GM19328 (cell line): ENCODE data around the gene SIT1.
"Not testable (repeated sequence)": the region's sequence is repeated elsewhere in the genome, so short reads cannot be mapped to it uniquely, and the experiment has no call there.

ENCODE experiments used
- ATAC-seq: cut with Tn5 transposase; IDR thresholded peaks from one replicate; pipeline ENCODE4 v1.9.1; 2021; ENCODE audit warnings: mild to moderate bottlenecking, moderate library complexity; ENCODE audit not compliant: unreplicated experiment

SIT1 gene

DNA sequence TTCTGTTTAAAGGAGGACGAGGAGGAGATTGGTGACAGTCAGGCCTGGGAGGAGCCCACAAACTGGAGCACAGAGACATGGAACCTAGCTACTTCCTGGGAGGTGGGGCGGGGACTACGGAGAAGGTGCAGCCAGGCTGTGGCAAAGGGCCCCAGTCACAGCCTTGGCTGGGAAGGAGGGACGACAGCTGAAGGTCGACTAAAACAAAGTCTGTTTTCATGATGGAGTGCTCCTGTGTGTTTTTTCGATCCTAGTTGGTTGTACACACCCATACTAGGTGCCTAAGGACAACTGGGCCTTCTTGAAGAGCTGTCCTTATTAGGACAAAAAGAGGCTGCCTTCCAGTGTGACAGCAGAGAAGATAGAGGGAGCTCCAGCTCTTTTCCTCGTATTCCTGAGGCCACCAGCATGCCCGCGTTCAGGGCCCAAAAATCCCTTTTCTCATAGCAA is 10.3 kb upstream of the SIT1 start:
- ATAC-seq: no peak

DNA sequence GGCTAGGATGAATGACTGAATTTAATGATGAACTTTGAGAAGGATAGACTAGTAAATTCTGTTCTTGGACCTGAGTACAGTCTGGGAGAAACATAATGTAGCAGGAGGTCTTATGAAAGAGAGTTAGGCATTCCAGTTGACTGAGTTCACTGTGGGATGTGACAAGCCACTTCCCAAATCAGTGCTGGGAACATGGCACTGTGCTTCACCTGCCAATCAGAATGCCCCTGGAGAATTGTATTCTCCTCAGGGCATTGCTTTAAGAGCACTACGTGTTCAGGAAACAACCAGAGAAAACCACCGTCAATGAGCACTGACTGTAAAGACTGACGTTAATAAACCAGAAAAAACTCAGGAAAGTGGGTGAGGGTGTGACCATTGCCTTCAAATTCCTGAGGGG is 8.6 kb upstream of the SIT1 start:
- no peak for ATAC-seq

DNA sequence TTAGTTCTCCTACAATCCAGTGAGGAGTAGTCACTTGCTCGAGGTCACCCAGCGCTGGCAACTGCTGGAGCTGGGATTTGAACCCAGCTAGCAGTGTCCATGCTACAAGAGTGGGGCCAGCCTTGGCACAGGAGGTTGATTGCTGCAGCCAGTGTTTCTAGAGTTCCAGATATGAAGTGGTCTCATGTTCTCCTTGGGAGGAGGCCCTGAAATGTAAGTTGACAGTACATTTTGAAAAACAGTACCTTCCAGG is 8.2 kb upstream of the SIT1 start:
- ATAC-seq: no peak

DNA sequence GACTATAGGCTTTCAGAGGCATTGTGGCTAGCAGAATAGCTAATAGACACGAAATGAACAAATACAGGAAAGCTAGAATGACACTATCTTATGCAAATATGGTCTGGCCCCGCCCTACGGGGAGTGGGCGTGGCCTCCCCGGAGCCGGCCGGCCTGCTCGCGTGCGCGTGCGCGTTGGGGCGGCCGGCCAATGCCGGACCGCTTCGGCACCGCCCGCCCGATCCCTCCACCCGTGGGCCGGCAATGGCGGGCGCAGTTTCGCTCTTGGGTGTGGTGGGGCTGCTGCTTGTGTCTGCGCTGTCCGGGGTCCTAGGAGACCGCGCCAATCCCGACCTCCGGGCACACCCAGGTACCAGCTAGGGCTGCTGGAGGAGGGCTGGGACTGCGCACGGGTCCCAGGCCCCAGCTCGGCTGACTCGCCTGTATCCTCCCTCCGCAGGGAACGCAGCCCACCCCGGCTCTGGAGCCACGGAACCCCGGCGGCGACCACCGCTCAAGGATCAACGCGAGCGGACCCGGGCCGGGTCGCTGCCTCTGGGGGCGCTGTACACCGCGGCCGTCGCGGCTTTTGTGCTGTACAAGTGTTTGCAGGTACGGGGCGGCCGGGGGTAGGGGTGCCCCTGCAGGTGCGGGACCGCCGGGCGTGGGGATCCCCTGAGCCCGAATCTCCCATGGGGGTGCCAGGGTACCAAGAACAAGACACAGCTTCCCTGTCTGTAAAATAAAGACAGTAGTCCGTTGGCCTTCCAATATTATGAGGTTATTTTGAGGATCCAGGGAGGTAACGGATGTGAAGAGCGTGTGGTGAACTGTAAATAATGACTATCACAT is 7.6 kb upstream of the SIT1 start, which contains the start of gene CCDC107:
Gene CCDC107 (plus strand): TSS at position 156 of the 831 bp plus-strand sequence. CDS start 88 bp downstream, at position 244.
- ATAC-seq: peak; percentile 61

DNA sequence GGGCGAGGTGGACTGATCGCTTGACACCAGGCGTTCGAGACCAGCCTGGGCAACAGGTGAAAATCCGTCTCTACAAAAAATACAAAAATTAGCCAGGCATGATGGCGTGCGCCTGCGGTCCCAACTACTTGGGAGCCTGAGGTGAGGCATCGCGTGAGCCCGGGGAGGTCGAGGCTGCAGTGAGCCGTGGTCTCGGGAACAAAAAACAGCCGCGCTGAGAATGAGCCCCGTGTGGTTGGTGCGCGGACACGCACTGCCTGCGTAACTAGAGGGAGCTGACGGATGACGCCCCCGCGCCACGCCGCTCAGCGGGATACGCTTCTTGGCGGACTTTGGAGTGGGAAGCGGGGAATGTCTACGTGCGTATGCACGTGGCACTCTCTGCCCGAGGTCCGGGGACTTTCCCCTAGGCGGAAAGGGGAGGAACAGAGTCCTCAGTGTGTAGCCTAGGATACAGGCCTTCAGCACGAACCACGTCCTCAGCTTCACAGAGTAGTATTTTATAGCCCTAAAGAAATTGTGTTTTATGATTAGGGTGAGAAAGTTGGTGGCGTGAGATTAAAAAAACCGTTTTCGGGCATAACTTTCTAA is 6.9 kb upstream of the SIT1 start, which contains the start of gene RMRP:
Gene RMRP (minus strand): TSS at position 474 of the 591 bp plus-strand sequence.
- ATAC-seq: peak; percentile 80

DNA sequence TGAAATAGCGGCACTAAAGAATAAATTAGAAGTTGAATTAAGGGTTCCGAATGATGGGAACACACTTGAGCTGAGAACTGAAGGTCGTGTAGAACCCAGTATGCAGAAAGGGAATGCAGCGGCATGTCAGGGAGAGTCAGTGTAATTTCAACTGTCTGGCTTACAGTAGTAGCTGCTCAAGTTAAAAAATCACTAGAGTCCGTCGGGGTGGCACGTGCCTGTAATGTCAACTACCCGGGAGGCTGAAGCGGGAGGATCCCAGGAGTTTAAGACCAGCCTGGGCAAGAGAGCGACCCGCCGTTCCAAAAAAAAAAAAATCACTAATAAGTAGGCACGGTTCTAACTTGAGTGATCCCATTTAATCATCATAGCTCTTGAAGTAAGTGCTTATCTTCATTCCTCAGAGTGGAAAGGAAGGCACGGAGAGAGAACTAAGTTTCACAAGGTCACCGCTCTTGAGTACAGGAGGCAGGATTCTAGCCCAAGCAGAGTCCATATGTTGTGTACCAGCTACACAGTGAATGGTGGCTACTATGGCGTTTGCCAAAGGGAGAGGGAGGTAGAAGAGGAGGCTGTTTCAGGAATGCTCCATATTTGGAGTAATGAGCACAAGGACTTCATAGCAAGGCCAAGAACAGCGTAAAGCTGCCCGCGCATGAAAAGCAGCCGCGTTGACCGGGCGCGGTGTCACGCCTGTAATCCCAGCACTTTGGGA is 6.3 kb upstream of the SIT1 start:
- no peak for ATAC-seq

DNA sequence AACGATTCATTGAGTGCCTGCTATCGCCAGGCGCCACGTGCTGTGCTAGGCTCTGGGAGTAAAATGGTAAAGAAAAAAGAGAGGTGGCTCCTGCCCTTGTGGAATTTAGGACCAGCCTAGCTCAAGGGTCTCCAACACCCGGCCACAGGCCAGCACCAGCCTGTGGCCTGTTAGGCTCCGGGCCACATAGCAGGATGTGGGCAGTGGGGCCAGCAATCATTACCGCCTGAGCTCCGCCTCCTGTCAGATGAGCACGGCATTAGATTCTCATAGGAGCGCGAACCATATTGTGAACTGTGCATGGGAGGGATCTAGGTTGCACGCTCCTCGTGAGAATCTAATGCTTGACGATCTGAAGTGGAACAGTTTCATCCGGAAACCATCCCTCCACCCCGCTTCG is 5.6 kb upstream of the SIT1 start:
- ATAC-seq: no peak

DNA sequence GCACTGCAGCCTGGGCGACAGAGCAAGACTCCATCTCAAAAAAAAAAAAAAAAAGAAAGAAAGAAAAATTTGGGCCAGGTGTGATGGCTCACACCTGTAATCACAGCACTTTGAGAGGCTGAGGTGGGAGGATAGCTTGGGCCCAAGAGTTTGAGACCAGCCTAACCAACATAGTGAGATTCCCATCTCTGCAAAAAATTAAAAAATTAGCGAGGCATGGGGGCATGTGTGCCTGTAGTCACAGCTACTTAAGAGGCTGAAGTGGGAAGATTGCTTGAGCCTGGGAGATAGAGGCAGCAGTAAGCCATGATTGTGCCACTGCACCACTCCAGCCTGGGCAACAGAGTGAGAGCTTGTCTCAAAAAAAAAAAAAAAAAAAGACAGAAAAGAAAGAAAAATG is 2.9 kb upstream of the SIT1 start:
- ATAC-seq: no peak

DNA sequence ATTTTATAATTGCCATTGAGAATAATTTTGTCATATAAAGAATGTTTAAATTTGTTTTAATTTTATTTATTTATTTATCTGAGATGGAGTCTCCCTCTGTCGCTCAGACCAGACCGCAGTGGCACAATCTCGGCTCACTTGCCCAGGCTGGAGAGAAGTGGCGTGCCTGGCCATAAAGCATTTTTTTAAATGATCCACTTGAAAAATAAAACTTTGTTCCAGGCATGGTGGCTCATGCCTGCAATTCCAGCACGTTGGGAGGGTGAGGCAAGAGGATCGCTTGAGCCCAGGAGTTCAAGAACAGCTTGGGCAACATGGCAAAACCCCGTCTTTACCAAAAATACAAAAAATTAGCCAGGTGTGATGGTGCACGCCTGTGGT is 2.1 kb upstream of the SIT1 start:
- no peak for ATAC-seq

DNA sequence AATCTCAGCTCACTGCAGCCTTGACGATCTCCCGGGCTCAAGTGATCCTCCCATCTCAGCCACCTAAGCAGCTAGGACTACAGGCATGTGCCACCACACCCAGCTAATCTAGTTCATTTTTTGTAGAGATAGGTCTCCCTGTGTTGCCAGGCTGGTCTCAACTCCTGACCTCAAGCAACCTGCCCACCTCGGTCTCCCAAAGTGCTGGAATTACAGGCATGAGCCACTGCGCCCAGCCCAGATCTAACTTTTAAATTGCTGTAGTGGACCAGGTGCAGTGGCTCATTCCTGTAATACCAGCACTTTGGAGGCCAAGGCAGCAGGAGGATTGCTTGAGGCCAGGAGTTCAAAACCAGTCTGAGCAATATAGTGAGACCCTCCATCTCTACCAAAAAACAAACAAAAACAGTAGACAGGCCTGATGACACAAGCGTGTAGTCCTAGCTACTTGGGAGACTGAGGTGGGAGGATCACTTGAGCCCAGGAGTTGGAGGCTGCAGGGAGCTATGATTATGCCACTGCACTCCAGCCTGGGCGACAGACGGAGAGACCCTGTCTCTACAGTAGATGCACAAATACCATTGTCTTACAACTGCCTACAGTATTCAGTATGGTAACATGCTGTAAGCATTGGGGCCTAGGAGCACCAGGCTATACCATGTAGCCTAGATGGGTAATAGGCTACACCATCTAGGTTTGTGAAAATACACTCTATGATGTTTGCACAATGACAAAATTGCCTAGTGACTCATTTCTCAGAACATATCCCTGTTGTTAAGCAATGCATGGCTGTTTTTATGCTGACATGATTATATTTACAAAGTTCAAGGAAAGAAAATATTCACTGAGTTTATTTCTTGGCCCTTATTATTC is 1.5 kb upstream of the SIT1 start:
- no peak for ATAC-seq

DNA sequence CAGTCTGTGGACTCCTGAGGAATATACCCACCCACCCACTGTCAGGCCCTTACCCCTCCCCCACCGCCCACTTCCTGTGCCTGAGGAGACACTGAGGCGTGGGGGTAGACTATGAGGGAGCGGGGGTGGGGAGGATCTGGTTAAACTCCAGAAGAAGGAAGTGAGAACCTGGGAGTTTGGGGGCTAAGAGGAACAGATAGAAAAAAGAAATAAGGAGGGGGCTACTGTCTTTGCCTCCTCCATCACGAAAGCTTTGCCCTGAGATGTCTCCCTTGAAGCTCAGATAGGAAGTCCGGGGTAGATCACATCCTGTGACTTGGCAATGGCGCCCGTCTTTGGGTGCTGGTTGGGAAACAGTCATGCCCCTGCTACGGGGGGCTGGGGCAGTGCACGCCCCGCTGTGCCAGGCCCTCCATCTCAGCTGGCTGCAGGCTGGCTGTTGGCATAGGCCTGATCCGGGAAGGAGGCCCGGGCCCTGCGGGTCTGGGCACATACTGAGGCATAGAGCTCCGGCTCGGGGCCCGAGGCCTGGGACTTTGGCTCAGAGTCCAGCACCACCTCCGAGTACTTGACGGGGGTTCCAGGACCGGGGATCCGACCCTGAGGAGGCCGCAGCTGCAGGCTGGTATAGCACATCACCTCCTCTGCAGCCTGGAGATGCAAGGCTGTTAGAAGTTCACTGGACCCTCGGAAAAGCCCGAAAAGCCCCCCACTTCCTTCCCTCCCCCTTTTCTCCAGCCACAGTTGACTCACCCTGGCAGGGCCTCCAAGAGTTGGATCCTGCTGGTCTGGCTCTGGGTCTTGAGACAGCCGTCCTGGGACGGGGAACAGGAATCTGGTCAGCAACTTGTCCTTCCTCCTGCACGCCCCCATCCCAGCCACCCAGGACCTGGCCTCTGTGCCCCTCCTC is 1.0 kb downstream of the SIT1 start:
- no peak for ATAC-seq

DNA sequence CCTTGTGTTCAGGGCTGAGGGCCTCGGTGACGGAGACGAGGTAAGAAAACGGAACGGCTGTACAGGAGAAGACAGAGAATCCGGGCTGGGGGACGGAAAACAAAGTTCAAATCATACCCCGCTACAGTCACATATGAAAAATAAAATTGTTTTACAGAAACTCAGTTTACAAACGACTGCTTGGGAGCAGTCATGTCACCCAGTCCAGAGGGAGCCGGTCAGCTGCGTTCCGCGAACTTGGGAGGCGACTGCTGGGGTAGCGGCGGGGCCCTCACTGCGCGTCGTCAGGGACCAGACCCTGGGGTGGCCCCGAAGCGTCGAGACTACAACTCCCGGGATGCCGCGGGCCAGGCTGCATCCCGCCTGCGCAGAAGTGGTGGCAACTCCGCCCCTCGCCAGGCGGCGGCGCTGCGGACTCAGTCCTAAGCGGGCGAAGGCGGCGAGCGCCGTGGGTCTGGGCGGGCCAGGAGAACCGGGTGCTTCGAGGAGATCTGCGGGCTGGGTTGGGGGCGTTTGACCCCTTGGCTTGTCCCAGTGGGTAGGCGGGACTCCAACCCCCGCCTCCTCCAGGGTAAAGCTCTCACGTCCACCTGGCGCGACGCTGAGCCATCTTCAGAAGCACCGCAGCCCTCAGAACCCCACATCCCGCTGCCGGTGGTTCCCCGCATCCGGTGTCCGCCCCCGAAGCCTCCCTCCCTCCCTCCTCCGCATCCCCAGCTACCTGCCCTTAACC is 4.0 kb downstream of the SIT1 start:
- peak; percentile 70 for ATAC-seq

DNA sequence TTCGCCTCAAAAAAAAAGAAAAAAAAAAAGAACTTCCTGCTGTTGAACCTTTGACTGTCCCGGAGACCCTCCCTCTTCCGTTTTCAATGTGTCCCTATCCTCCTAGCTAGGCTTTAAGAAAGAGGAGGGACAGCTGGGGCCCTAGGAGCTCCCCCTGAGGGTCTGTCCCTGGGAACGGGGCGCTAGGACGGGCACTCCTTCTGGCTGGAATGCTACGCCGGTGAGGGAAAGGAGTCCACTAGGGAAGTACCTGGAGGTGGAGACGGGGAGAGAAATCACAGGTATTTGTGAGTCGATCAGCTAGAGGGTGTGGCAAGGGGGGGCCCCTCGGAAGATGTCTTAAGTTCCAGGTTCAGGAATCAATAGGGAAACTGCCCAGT is 4.6 kb downstream of the SIT1 start:
- no peak for ATAC-seq

DNA sequence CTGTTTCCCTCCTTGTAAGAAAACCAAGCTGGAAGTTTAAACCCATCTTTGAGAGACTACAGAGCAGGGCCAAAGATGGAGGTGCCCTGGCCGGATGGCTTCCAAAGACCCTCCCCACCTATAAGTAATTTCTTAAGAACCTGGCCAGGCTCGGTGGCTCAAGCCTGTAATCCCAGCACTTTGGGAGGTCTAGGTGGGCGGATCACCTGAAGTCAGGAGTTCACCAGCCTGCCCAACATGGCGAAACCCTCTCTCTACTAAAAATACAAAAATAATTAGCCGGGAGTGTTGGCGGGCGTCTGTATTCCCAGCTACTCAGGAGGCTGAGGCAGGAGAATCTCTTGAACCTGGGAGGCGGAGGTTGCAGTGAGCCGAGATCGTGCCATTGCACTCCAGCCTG is 5.0 kb downstream of the SIT1 start:
- not testable (repeated sequence) for ATAC-seq

DNA sequence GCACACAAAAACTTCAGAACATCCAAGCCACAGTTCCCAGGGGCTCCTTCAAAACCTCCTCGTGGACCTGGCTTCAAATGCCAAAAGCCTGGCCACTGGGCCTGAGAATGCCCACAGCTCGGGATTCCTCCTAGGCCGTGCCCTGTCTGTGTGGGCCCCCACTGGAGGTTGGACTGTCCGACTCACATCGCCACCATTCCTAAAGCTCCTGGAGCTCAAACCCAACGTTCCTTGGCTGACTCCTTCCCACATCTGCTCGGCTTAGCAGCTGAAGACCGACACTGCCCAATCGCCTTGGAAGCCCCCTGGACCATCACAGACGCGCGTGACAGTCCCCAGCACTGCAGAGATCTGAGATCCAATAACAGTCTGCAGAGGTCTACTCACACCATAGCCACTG is 7.7 kb downstream of the SIT1 start:
- no peak for ATAC-seq

DNA sequence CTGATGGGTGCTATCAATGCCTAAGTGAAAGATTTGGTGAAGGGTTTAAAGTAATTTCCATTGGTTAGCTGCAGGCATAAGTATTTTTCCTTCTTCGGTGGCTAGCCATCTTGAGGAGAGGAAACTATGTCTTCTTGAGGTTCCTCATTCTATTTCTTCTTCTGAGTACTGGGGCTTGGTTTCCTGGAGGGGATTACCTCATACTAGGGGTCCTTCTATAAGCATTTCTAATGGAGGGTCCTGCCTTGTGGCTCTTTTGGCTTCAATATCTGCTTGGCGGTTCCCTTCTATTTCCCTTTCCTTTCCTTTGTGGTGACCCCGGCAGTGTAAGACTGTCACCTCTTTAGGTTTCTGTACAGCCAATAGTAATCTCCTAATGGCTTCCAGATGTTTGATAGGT is 9.3 kb downstream of the SIT1 start:
- not testable (repeated sequence) for ATAC-seq

DNA sequence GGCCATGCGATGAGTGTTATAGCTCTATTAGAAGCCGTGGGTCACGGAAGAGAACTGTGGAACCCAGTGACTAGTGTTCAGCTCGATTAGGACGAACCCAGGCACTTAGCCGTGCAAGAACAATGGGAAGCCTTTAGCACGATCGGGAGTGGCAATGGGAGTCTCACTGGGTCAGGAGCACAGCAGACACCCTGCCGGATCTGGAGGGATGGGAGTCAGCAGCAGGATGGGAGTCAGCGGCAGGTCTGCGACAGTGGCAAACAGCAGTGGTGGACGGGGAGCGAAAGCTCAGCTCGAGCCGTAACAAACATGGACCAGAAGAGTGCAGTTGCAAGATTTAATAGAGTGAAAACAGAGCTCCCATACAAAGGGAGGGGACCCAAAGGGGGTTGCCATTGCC is 10.3 kb downstream of the SIT1 start:
- ATAC-seq: not testable (repeated sequence)

DNA sequence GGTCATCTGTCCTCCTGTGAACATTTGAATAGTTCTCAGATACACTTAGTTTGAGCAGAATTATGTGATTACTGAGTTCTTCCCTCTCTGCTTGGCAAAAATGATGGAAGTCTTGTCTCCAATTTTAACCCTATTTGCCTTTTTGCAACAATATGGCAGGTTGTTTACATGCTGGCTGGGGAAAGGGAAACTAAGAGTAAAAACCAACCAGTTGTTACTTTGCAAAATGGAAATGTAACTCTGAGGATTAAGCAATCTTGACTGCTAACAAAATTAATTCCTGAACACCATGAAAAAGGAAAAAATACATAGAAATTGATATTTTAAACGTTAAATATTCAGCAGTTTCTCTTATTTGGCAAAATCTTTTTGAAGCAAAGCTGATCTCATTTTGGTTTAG is 11.1 kb downstream of the SIT1 start:
- ATAC-seq: no peak

DNA sequence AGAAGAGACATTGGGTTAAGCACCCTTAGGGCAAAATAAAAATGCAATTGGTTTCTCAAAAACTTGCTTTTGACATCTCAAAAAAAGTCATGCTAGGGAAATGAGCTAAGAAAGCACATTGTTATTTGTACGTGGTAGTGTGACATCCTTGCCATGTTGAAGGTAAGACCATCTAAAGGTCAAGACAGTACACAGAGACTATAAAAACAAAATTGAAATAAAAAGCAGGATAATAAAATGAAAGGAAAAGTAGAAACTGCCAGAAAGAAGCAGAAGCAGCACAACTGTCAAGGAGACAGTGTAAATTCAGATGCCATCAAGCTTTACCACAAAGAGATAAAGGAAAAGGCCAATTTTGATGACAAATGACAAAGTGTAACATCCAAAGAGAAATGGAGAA is 11.5 kb downstream of the SIT1 start:
- ATAC-seq: not testable (repeated sequence)
